Right atrium auricular region (tissue), 2 donors: ENCODE data around the gene TMPRSS7. TPM values are rescaled to one million over a fixed set of nuclear protein-coding genes. Genes with fewer than 3 reads are reported as not detected.

Experiments
- DNase-seq: peaks from one replicate; pipeline ENCODE4 v3.0.0-alpha.2; 2019; ENCODE audit warnings: low spot score
- H3K27ac ChIP-seq, 2 donors: fragments of 200-600 bp; sonication (generic); 1 replicate in 1 of 2; 2 replicates in 1 of 2; pipeline ENCODE4 v1.5.1; 2016 to 2019
- H3K27me3 ChIP-seq, 2 donors: fragments of 200-600 bp; sonication (generic); one replicate each; pipeline versions ENCODE4 v1.5.1 to v1.6.0; 2017 to 2019
- H3K36me3 ChIP-seq: fragments of 200-600 bp; sonication (generic); one replicate; pipeline ENCODE4 v1.5.1; 2016
- H3K4me1 ChIP-seq, 2 donors: fragments of 200-600 bp; sonication (generic); one replicate each; pipeline versions ENCODE4 v1.5.1 to v1.6.0; 2017 to 2019
- H3K4me3 ChIP-seq, 2 donors: fragments of 200-600 bp; sonication (generic); 1 replicate in 1 of 2; 2 replicates in 1 of 2; pipeline ENCODE4 v1.5.1; 2017 to 2019; ENCODE audit warnings: mild to moderate bottlenecking in 1 of 2, moderate library complexity in 1 of 2
- H3K9me3 ChIP-seq, 2 donors: fragments of 200-600 bp; sonication (generic); one replicate each; pipeline ENCODE4 v1.5.1; 2019
- total RNA-seq, 2 donors: library from RNA; depleted of rRNA; stranded (reverse); fragments of >200 nt; gene quantifications; one replicate each; pipeline ENCODE4 v1.1.0, GENCODE V29; 2016
- TF ChIP-seq, protein P1 (sequence below), 2 donors: fragments of 200-600 bp; sonication (generic); IDR thresholded peaks; one replicate each; pipeline ENCODE4 v1.5.1; 2019; ENCODE audit warnings: antibody characterized with exemption in 2 of 2

Gene TMPRSS7
- total RNA-seq, 2 donors from 2014 or later: not detected

- Histone ChIP-seq H3K36me3 (no peaks in the 10 kb centered on the region), H3K27ac (peak within 1 kb of the TSS; percentile 7 to 27), H3K9me3 (no peaks in the 10 kb centered on the region), H3K4me1 (peaks cover 0 to 21% of the 10 kb centered on the region in 2 donors), H3K27me3 (no peaks in the 10 kb centered on the region), H3K4me3 (peak within 1 kb of the TSS; percentile 46 to 55)
- DNase-seq: peak; percentile 75
- TF ChIP-seq, protein P1, sequence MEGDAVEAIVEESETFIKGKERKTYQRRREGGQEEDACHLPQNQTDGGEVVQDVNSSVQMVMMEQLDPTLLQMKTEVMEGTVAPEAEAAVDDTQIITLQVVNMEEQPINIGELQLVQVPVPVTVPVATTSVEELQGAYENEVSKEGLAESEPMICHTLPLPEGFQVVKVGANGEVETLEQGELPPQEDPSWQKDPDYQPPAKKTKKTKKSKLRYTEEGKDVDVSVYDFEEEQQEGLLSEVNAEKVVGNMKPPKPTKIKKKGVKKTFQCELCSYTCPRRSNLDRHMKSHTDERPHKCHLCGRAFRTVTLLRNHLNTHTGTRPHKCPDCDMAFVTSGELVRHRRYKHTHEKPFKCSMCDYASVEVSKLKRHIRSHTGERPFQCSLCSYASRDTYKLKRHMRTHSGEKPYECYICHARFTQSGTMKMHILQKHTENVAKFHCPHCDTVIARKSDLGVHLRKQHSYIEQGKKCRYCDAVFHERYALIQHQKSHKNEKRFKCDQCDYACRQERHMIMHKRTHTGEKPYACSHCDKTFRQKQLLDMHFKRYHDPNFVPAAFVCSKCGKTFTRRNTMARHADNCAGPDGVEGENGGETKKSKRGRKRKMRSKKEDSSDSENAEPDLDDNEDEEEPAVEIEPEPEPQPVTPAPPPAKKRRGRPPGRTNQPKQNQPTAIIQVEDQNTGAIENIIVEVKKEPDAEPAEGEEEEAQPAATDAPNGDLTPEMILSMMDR (IDR thresholded peaks at IDR 0.05): no peak
These were observed 51.7 kb downstream of the TMPRSS7 start, which contains the start of gene C3orf52 for GRCh38 chr3:112086076-112086854. Gene C3orf52, plus strand, starts transcription at chr3:112086389. Its CDS starts 19 bp downstream, at chr3:112086408.

DNA sequence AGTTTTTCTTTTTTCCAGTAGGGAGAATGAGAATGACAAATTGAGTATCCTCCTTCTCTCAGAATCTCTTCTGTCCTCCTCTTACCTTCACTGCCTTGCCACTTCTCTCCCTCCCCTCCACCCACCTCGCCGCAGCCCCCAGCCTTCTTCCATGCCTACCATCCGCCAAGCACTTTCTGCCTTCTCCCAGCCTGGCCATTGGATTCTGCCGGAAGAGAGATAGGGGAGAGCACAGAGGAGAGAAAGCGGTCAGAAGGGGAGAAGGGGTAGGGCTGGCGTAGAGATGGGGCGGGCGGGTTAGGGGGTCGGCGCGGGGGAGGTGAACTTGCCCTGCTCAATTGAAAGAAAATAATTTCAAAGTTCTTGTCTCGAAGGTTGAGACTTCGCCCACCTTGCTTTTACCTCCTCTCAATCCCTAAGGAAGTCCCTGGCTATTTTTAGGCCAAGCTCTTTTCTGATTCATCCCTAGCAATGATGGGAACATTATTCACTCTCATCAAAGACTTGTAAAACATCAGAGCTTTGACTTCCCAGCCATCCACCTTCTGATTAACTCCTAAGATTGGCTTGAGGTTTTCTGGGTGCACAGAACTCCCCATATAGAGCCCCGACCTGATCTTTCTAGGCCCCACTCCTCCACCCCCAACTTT is 52.5 kb downstream of the TMPRSS7 start:
- peak overlapping the region; percentile 46 to 55 for H3K4me3 ChIP-seq
- H3K27me3 ChIP-seq: no peaks in the 10 kb centered on the region
- H3K9me3 ChIP-seq: no peaks in the 10 kb centered on the region
- H3K36me3 ChIP-seq: no peaks in the 10 kb centered on the region
- no peak for DNase-seq
- TF ChIP-seq, protein P1 (IDR thresholded peaks at IDR 0.05): no peak
- H3K4me1 ChIP-seq: peaks cover 0 to 24% of the 10 kb centered on the region in 2 donors
- H3K27ac ChIP-seq: peak overlapping the region in 1 of 2 donors; percentile 27

- no peak overlapping the region for H3K27ac ChIP-seq
- no peaks in the 10 kb centered on the region for H3K9me3 ChIP-seq
- no peak overlapping the region for H3K4me3 ChIP-seq
- TF ChIP-seq, protein P1 (IDR thresholded peaks at IDR 0.05): no peak
- H3K27me3 ChIP-seq: no peaks in the 10 kb centered on the region
- no peaks in the 10 kb centered on the region for H3K36me3 ChIP-seq
- no peak for DNase-seq
- peaks cover 0 to 31% of the 10 kb centered on the region in 2 donors for H3K4me1 ChIP-seq
These were observed 53.2 kb downstream of the TMPRSS7 start for GRCh38 chr3:112087746-112088145.

DNA sequence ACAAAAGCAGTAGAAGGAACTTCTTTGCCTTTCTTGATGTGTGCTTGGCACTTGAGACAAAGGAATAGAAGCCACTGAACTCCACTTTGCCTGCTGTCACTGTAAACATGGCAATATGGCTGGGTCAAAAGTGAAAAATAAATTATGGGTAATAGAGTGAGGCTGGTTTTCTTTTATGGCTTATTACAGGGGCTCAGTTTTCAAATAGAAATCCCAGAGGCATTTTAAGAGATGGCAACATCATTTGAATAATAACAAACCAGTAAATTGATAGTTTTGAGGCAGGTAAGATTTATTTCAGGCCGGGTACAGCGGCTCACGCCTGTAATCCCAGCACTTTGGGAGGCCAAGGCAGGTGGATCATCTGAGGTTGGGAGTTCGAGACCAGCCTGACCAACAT is 54.4 kb downstream of the TMPRSS7 start:
- Histone ChIP-seq H3K4me1 (peaks cover 0 to 36% of the 10 kb centered on the region in 2 donors), H3K36me3 (no peaks in the 10 kb centered on the region), H3K27ac (no peak overlapping the region), H3K4me3 (no peak overlapping the region), H3K27me3 (no peaks in the 10 kb centered on the region), H3K9me3 (no peaks in the 10 kb centered on the region)
- no peak for DNase-seq
- TF ChIP-seq, protein P1 (IDR thresholded peaks at IDR 0.05): no peak

GRCh38 chr3:112089956-112090886 is 55.7 kb downstream of the TMPRSS7 start:
- H3K9me3 ChIP-seq: no peaks in the 10 kb centered on the region
- no peaks in the 10 kb centered on the region for H3K27me3 ChIP-seq
- H3K36me3 ChIP-seq: no peaks in the 10 kb centered on the region
- no peak overlapping the region for H3K27ac ChIP-seq
- H3K4me1 ChIP-seq: peaks cover 0 to 36% of the 10 kb centered on the region in 2 donors
- TF ChIP-seq, protein P1 (IDR thresholded peaks at IDR 0.05): no peak
- DNase-seq: no peak
- H3K4me3 ChIP-seq: no peak overlapping the region
